GM20431 (cell line): ENCODE measurements around the gene TRIM71.
"Not testable (repeated sequence)": the region's sequence is repeated elsewhere in the genome, so short reads cannot be mapped to it uniquely, and the experiment has no call there.

Experiments
- in situ Hi-C: fragments of 300-500 bp; cut with MseI, MboI; formaldehyde crosslinking; loops from one replicate; pipeline ENCODE4 v1.15.0; 2020; ENCODE audit warnings: low sequenced_read_pairs; ENCODE audit not compliant: unreplicated experiment

The TRIM71 gene

GRCh38 chr3:32817558-32818228, at the start of gene TRIM71:
TSS of gene TRIM71 (plus strand) at chr3:32817997. CDS start at chr3:32818081, 84 bp downstream.
- in situ Hi-C loops: no loop called here

DNA sequence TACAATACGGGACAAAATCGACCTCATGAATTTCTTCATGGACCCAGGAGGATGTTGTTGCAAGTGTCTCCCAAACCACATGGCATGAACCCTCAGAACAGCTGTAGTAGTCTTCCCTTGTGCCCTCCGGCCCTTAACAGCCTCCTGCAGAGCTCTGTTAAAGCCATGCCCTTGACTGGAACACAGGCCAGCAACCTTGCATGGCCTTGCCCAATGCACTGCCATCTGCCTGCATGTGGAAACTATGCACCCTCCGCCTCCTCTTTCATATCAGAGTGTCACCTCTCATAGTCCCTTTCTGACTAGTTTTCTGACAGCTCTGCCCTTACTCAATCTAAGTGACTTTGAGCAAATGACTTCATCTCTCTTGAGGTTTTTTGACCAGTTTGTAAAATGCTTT, 39.4 kb upstream of the TRIM71 start:
- in situ Hi-C loops: no loop called here

GRCh38 chr3:32780071-32780734, 37.6 kb upstream of the TRIM71 start:
- in situ Hi-C loops: no loop called here

GRCh38 chr3:32780735-32781210, 37.0 kb upstream of the TRIM71 start:
- in situ Hi-C loops: no loop called here

GRCh38 chr3:32781211-32781968, 36.4 kb upstream of the TRIM71 start:
- in situ Hi-C loops: no loop called here

- in situ Hi-C loops: not testable (repeated sequence)
Observed at GRCh38 chr3:32781969-32782270, 35.9 kb upstream of the TRIM71 start.

- in situ Hi-C loops: no loop called here
Observed at GRCh38 chr3:32782407-32782806, 35.4 kb upstream of the TRIM71 start.

DNA sequence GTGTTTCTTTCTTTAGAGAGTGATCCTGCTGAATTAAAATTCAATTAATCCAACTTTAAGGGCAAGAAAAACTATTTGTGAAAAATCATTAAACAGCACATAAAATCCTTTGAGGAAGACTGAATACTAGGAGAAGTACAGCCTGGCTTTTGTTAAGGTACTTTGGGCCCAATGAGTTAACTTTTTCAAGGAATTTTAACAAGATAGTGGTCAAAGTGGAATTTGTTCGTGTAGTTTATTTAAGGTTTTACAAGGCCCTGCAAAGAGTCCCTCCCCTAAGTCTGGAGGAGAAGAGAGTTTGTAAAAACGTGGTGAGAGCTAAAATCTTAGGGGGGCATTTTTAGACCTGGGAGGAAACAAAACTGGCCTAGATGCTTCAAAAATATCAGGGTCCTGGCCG, 26.0 kb upstream of the TRIM71 start:
- in situ Hi-C loops: no loop called here

- in situ Hi-C loops: no loop called here
Observed at GRCh38 chr3:32794487-32795308, 23.1 kb upstream of the TRIM71 start.

DNA sequence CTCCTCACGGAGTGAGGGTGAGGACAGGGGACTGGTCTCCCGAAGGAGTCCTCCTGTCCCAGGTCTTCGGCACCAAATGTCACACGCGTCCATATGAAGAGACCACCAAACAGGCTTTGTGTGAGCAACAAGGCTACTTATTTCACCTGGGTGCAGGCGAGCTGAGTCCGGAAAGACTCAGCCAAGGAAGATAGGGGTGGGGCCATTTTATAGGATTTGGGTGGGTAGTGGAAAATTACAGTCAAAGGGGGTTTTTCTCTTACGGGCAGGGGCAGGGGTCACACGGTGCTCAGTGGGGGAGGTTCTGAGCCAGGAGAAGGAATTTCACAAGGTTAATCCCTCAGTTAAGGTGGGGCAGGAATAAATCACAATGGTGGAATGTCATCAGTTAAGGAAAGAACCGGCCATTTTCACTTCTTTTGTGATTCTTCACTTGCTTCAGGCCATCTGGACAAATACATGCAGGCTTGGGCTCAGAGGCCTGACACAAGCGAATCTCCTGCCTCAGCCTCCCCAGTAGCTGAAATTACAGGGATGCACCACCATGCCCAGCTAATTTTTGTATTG, 21.3 kb upstream of the TRIM71 start:
- in situ Hi-C loops: not testable (repeated sequence)

DNA sequence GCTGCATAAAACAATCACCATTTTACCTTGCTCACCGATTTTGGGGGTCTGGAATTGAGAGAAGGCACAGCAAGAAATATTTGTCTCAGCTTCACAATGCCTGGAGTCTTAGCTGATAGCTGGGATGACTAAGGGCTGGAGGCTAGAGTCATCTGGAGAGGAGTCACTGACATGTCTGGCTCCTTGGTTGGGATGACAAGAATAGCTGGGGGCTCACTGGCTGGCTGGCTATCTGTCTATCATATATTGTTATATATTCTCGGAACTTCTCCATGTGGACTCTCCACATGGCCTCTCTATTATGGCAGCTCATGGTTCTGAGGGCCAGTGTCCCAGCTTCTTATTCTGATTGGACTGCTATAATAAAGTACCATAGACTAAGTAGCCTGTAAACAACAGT, 20.0 kb upstream of the TRIM71 start:
- in situ Hi-C loops: no loop called here

DNA sequence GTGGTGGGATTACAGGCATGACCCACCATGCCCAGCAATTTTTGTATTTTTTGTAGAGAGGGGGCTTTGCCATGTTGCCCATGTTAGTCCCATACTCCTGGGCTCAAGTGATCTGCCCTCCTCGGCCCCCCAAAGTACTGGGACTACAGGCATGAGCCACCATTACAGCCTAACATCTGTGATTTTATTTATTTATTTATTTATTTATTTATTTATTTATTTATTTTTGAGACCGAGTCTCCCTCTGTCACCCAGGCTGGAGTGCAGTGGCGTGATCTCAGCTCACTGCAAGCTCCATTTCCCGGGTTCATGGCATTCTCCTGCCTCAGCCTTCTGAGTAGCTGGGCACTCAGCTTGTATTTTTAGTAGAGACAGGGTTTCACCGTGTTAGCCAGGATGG, 16.4 kb upstream of the TRIM71 start:
- in situ Hi-C loops: not testable (repeated sequence)

- in situ Hi-C loops: no loop called here
Observed at GRCh38 chr3:32813180-32813579, 4.6 kb upstream of the TRIM71 start.

- in situ Hi-C loops: no loop called here
Observed at GRCh38 chr3:32814361-32814760, 3.4 kb upstream of the TRIM71 start.

GRCh38 chr3:32815841-32816438, 1.9 kb upstream of the TRIM71 start:
- in situ Hi-C loops: no loop called here

- in situ Hi-C loops: no loop called here
Observed at GRCh38 chr3:32816439-32817256, 1.1 kb upstream of the TRIM71 start.

- in situ Hi-C loops: no loop called here
Observed at GRCh38 chr3:32817257-32817557, 590 bp upstream of the TRIM71 start.

DNA sequence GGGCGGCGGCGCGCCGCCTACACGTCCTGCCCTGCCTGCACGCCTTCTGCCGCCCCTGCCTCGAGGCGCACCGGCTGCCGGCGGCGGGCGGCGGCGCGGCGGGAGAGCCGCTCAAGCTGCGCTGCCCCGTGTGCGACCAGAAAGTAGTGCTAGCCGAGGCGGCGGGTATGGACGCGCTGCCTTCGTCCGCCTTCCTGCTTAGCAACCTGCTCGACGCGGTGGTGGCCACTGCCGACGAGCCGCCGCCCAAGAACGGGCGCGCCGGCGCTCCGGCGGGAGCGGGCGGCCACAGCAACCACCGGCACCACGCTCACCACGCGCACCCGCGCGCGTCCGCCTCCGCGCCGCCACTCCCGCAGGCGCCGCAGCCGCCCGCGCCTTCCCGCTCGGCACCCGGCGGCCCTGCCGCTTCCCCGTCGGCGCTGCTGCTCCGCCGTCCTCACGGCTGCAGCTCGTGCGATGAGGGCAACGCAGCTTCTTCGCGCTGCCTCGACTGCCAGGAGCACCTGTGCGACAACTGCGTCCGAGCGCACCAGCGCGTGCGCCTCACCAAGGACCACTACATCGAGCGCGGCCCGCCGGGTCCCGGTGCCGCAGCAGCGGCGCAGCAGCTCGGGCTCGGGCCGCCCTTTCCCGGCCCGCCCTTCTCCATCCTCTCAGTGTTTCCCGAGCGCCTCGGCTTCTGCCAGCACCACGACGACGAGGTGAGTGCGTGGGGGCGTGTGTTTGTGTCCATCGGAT, 602 bp downstream of the TRIM71 start:
- in situ Hi-C loops: no loop called here
